Astrocyte (in vitro differentiated cells and primary cell): ENCODE results near the gene CCT8L2. TPM values are rescaled to one million over a fixed set of nuclear protein-coding genes. Genes with fewer than 3 reads are reported as not detected.
"Not testable (repeated sequence)": the region's sequence is repeated elsewhere in the genome, so short reads cannot be mapped to it uniquely, and the experiment has no call there.

Experiments
- DNase-seq: peaks from one replicate; pipeline ENCODE4 v3.0.0-alpha.2; 2010; ENCODE audit warnings: low read depth
- FAIRE-seq: peaks from 2 replicates; lab custom pipeline; 2011; peaks lifted over from hg19 to GRCh38; lab: Jason Lieb, UNC
- H2AFZ ChIP-seq: 2 replicates; pipeline ENCODE4 v1.6.0; 2012; ENCODE audit warnings: low read depth, low read length, inconsistent platforms
- H3K27ac ChIP-seq: 2 replicates; pipeline ENCODE4 v1.5.1; 2011; ENCODE audit warnings: low read depth, low read length, inconsistent platforms
- H3K27me3 ChIP-seq: 2 replicates; pipeline ENCODE4 v1.6.0; 2011; ENCODE audit warnings: low read length, inconsistent platforms; ENCODE audit not compliant: insufficient read depth
- H3K36me3 ChIP-seq: 2 replicates; pipeline ENCODE4 v1.5.1; 2011; ENCODE audit warnings: low read length, inconsistent platforms; ENCODE audit not compliant: insufficient read depth
- H3K4me1 ChIP-seq: 2 replicates; pipeline ENCODE4 v1.5.1; 2011; ENCODE audit warnings: low read length, inconsistent platforms; ENCODE audit not compliant: insufficient read depth
- H3K4me2 ChIP-seq: 2 replicates; pipeline ENCODE4 v1.6.0; 2012; ENCODE audit warnings: low read length, inconsistent platforms
- H3K4me3 ChIP-seq: 2 replicates; pipeline ENCODE4 v1.5.1; 2011; ENCODE audit warnings: low read depth, mild to moderate bottlenecking, low read length, inconsistent platforms; ENCODE audit not compliant: insufficient read depth
- H3K79me2 ChIP-seq: 2 replicates; pipeline ENCODE4 v1.6.0; 2012; ENCODE audit warnings: mild to moderate bottlenecking, low read length, inconsistent platforms; ENCODE audit not compliant: insufficient read depth
- H3K9ac ChIP-seq: 2 replicates; pipeline ENCODE4 v1.6.0; 2012; ENCODE audit warnings: mild to moderate bottlenecking, low read length, inconsistent platforms
- H3K9me3 ChIP-seq: 2 replicates; pipeline ENCODE4 v1.5.1; 2012; ENCODE audit warnings: low read depth, mild to moderate bottlenecking, low read length, inconsistent platforms; ENCODE audit not compliant: insufficient read depth
- H4K20me1 ChIP-seq: 2 replicates; pipeline ENCODE4 v1.6.0; 2012; ENCODE audit warnings: low read length, inconsistent platforms; ENCODE audit not compliant: insufficient read depth
- H3K27ac Mint-ChIP-seq: one replicate; pipeline ENCODE4 v1.8.0; 2021; ENCODE audit warnings: mild to moderate bottlenecking, mixed read lengths; ENCODE audit not compliant: unreplicated experiment
- H3K27me3 Mint-ChIP-seq: one replicate; pipeline ENCODE4 v1.8.0; 2021; ENCODE audit warnings: low read depth, mixed read lengths; ENCODE audit not compliant: unreplicated experiment
- H3K36me3 Mint-ChIP-seq: one replicate; pipeline ENCODE4 v1.8.0; 2021; ENCODE audit warnings: low read depth, mixed read lengths; ENCODE audit not compliant: unreplicated experiment
- H3K4me1 Mint-ChIP-seq: one replicate; pipeline ENCODE4 v1.8.0; 2021; ENCODE audit warnings: low read depth, mixed read lengths; ENCODE audit not compliant: unreplicated experiment
- H3K4me3 Mint-ChIP-seq: one replicate; pipeline ENCODE4 v1.8.0; 2021; ENCODE audit warnings: mild to moderate bottlenecking, moderate library complexity, mixed read lengths; ENCODE audit not compliant: unreplicated experiment
- H3K9me3 Mint-ChIP-seq: one replicate; pipeline ENCODE4 v1.8.0; 2021; ENCODE audit warnings: mild to moderate bottlenecking, mixed read lengths; ENCODE audit not compliant: unreplicated experiment
- EZH2 ChIP-seq: IDR thresholded peaks from 2 replicates; pipeline ENCODE4 v1.6.1; 2012; ENCODE audit warnings: mild to moderate bottlenecking, low read length, inconsistent platforms; ENCODE audit not compliant: insufficient read depth
- total RNA-seq: library from RNA; stranded (reverse); gene quantifications from 2 replicates; pipeline ENCODE4 v1.2.1, GENCODE V29; 2021
- TF ChIP-seq, protein P1 (sequence below): IDR thresholded peaks from 2 replicates; pipeline ENCODE4 v1.5.1; 2011; ENCODE audit warnings: low read depth, mild to moderate bottlenecking, inconsistent platforms, low read length, moderate library complexity; ENCODE audit not compliant: insufficient read depth

The CCT8L2 gene
- total RNA-seq, 1 donor from 2014 or later = not detected

DNA sequence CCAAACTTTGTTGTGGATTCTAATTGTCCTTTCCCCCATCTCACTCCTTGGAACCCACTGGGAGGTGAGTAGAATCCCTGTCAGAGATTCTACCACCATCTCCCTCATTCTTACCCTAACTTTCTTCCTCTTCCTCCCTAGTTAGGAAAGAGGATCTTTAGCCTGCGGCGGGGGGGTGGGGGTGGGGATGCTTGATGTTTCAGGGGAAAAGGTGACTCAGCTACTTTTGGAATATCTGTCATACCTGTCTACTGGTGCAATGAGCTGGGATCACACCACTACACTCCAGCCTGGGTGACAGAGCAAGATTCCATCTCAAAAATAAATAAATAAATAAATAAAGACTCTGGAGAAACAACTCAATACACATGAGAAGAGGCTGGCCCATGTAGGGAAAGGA is 6.4 kb downstream of the CCT8L2 start:
- Histone ChIP-seq H3K9me3 (no peaks in the 10 kb centered on the region), H3K27me3 (no peaks in the 10 kb centered on the region), H3K4me1 (no peaks in the 10 kb centered on the region), H3K79me2 (no peaks in the 10 kb centered on the region), H3K36me3 (no peaks in the 10 kb centered on the region), H2AFZ (no peak overlapping the region), H3K4me3 (no peak overlapping the region), H4K20me1 (no peaks in the 10 kb centered on the region), H3K4me2 (no peak overlapping the region), H3K27ac (no peak overlapping the region), H3K9ac (no peak overlapping the region)
- H3K27ac Mint-ChIP-seq = no peak overlapping the region
- H3K27me3 Mint-ChIP-seq = no peaks in the 10 kb centered on the region
- FAIRE-seq (no peak), DNase-seq (no peak)
- no peaks in the 10 kb centered on the region for H3K4me1 Mint-ChIP-seq
- H3K9me3 Mint-ChIP-seq = peaks cover 28% of the 10 kb centered on the region
- no peaks in the 10 kb centered on the region for H3K36me3 Mint-ChIP-seq
- TF ChIP-seq, protein P1, sequence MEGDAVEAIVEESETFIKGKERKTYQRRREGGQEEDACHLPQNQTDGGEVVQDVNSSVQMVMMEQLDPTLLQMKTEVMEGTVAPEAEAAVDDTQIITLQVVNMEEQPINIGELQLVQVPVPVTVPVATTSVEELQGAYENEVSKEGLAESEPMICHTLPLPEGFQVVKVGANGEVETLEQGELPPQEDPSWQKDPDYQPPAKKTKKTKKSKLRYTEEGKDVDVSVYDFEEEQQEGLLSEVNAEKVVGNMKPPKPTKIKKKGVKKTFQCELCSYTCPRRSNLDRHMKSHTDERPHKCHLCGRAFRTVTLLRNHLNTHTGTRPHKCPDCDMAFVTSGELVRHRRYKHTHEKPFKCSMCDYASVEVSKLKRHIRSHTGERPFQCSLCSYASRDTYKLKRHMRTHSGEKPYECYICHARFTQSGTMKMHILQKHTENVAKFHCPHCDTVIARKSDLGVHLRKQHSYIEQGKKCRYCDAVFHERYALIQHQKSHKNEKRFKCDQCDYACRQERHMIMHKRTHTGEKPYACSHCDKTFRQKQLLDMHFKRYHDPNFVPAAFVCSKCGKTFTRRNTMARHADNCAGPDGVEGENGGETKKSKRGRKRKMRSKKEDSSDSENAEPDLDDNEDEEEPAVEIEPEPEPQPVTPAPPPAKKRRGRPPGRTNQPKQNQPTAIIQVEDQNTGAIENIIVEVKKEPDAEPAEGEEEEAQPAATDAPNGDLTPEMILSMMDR = no peak
- TF ChIP-seq EZH2 = no peak
- H3K4me3 Mint-ChIP-seq = no peak overlapping the region

DNA sequence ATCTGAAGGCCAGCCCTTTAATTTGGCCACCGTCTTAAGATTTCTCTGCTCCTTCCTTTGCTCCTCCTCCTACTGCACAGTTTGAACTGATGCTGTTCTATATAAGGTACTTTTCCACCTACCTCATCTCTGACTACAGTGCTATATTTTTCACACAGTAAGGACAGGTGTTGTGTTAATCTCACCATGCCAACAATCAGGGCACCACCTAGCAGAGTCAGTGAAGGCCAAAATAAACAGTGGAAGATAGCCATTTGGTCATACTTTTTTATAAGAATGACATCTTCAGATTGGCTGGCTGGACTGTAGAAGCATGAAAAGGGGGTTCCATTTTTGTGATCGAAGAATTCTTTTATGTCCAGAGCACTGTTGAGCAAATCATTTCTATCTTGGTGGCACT is 11.7 kb downstream of the CCT8L2 start:
- H3K27ac ChIP-seq, H4K20me1 ChIP-seq, H3K4me1 Mint-ChIP-seq, H3K4me3 ChIP-seq, DNase-seq, H3K36me3 Mint-ChIP-seq, H3K4me2 ChIP-seq, H3K9me3 ChIP-seq, H2AFZ ChIP-seq, H3K4me1 ChIP-seq, H3K79me2 ChIP-seq, H3K27ac Mint-ChIP-seq, FAIRE-seq, H3K27me3 ChIP-seq, H3K4me3 Mint-ChIP-seq, H3K27me3 Mint-ChIP-seq, H3K36me3 ChIP-seq, H3K9ac ChIP-seq: not testable (repeated sequence)
- H3K9me3 Mint-ChIP-seq = peaks cover 13% of the 10 kb centered on the region

DNA sequence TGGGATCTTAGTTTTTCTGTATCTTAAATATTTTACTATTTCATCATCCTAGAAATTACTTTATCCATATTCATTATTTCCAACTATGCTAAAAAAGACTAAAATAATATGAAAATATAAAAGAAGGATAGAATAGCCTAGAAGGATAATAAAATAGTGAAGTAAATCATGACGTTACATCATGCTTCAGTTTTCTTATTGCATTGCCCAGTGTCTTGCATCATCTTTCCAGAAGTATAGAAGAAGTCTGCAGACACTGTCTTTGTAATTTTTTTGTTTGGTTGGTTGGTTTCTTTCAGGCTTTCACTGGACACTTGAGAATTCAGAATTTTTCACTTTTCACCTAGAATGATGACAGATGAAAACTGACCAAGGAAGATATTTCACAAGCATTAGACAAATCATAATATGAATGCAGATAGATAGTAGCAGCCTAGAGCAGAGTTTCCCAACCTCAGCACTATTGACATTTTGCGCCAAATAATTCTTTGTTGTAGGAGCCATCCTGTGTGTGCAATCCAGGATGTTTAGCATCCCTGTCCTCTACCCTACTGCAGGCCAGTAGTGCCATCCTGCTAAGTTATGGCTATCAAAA is 23.3 kb downstream of the CCT8L2 start:
- not testable (repeated sequence) for H3K4me1 ChIP-seq

More for the DNA sequence above, 23.3 kb downstream of the CCT8L2 start:
- not testable (repeated sequence) for H3K9me3 Mint-ChIP-seq, H3K79me2 ChIP-seq, DNase-seq, H3K9me3 ChIP-seq, FAIRE-seq, H3K27ac Mint-ChIP-seq, H3K9ac ChIP-seq, H3K36me3 Mint-ChIP-seq, H3K4me2 ChIP-seq, H3K36me3 ChIP-seq, H3K4me1 Mint-ChIP-seq, H3K27me3 ChIP-seq, H3K27me3 Mint-ChIP-seq, H4K20me1 ChIP-seq, H3K4me3 Mint-ChIP-seq, H3K27ac ChIP-seq, H3K4me3 ChIP-seq, H2AFZ ChIP-seq
